A549 (cell line): ENCODE results near the gene PBXIP1. TPM values are rescaled to one million over a fixed set of nuclear protein-coding genes. Genes with fewer than 3 reads are reported as not detected.
A peak's percentile ranks its signal among the peaks of the same experiment; 100 is the strongest.

Experiments
- ATAC-seq, 2 experiments: fragments of 200-7000 bp in 1 of 2; fragments of >200 bp in 1 of 2; cut with Nextera tagmentation in 1 of 2; cut with Tn5 transposase in 1 of 2; 3 replicates each; pipeline versions ENCODE4 v1.8.0 to v1.9.1; 2018 to 2020; ENCODE audit warnings: mild to moderate bottlenecking in 1 of 2, moderate library complexity in 1 of 2
- CTCF ChIA-PET: fragments of 300-600 bp; sonication (Branson Sonifier 250); formaldehyde crosslinking; extraction: SDS; loops from one replicate; lab custom pipeline; 2021; ENCODE audit warnings: antibody characterized with exemption, inconsistent platforms; lab: Yijun Ruan, JAX
- POLR2A ChIA-PET: fragments of 350-600 bp; formaldehyde crosslinking; extraction: SDS; loops from one replicate; lab custom pipeline; 2021; ENCODE audit warnings: antibody characterized with exemption, inconsistent platforms; lab: Yijun Ruan, JAX
- DNase-seq, 2 experiments: peaks; one replicate each; pipeline versions ENCODE4 v3.0.0 to v3.0.0-alpha.2; 2011 to 2016; ENCODE audit warnings: low read depth in 1 of 2, low spot score in 1 of 2
- FAIRE-seq: peaks from 2 replicates; lab custom pipeline; 2011; peaks lifted over from hg19 to GRCh38; lab: Jason Lieb, UNC
- H3K27ac ChIP-seq, 2 experiments: fragments of >200 bp; sonication (Bioruptor Twin); formaldehyde crosslinking; 3 replicates each; pipeline ENCODE4 v1.5.1; 2016 to 2017
- H3K4me1 ChIP-seq: fragments of >200 bp; sonication (Bioruptor Twin); formaldehyde crosslinking; 3 replicates; pipeline ENCODE4 v1.6.1; 2016
- H3K4me2 ChIP-seq: fragments of >200 bp; sonication (Bioruptor Twin); formaldehyde crosslinking; 3 replicates; pipeline ENCODE4 v1.6.1; 2016
- H3K4me3 ChIP-seq: fragments of >200 bp; sonication (Bioruptor Twin); formaldehyde crosslinking; 3 replicates; pipeline ENCODE4 v1.5.1; 2016
- H3K9me3 ChIP-seq: fragments of >200 bp; sonication (Bioruptor Twin); formaldehyde crosslinking; 3 replicates; pipeline ENCODE4 v1.6.1; 2016
- BHLHE40 ChIP-seq: IDR thresholded peaks from 2 replicates; pipeline ENCODE4 v1.6.1; 2012; ENCODE audit warnings: low read depth, low read length, inconsistent platforms
- CHD2 ChIP-seq: fragments of 150-350 bp; IDR thresholded peaks from 2 replicates; pipeline ENCODE4 v1.6.1; 2014; ENCODE audit warnings: low read length; ENCODE audit not compliant: partially characterized antibody
- E2F6 ChIP-seq: IDR thresholded peaks from 2 replicates; pipeline ENCODE4 v1.6.1; 2012; ENCODE audit warnings: low read depth, borderline replicate concordance
- EHMT2 ChIP-seq: fragments of 200-600 bp; sonication (generic); IDR thresholded peaks from 2 replicates; pipeline ENCODE4 v1.6.1; 2016; ENCODE audit warnings: antibody characterized with exemption, low read depth, mild to moderate bottlenecking, moderate library complexity
- EP300 ChIP-seq, 2 experiments: fragments of >200 bp; sonication (Bioruptor Twin); formaldehyde crosslinking; IDR thresholded peaks; 2 replicates in 1 of 2; 3 replicates in 1 of 2; pipeline ENCODE4 v1.6.1; 2016 to 2017
- ESRRA ChIP-seq: fragments of 150-350 bp; IDR thresholded peaks from 2 replicates; pipeline ENCODE4 v1.6.1; 2014; ENCODE audit warnings: mild to moderate bottlenecking, low read length, borderline replicate concordance
- FOSL2 ChIP-seq, 2 experiments: fragments of 450-650 bp in 1 of 2; fragments of >200 bp in 1 of 2; sonication (Bioruptor Twin) in 1 of 2; formaldehyde crosslinking; IDR thresholded peaks; 2 replicates each; pipeline versions ENCODE4 v1.5.0 to v1.6.1; 2016 to 2020; ENCODE audit warnings: mild to moderate bottlenecking in 1 of 2, moderate library complexity in 1 of 2
- FOXS1 ChIP-seq: fragments of 250-450 bp; sonication (Bioruptor Pico); IDR thresholded peaks from 2 replicates; pipeline ENCODE4 v1.5.0; 2020; ENCODE audit warnings: mild to moderate bottlenecking, moderate library complexity
- GATA3 ChIP-seq: IDR thresholded peaks from 2 replicates; pipeline ENCODE4 v1.6.1; 2012; ENCODE audit warnings: borderline replicate concordance
- HDAC2 ChIP-seq: fragments of 200-600 bp; sonication (generic); IDR thresholded peaks from 2 replicates; pipeline ENCODE4 v1.6.1; 2016
- HOXB13 ChIP-seq: fragments of 250-450 bp; sonication (Bioruptor Pico); IDR thresholded peaks from 2 replicates; pipeline ENCODE4 v1.5.0; 2020; ENCODE audit warnings: low read depth, mild to moderate bottlenecking, moderate library complexity
- HOXB5 ChIP-seq: fragments of 250-450 bp; sonication (Bioruptor Pico); IDR thresholded peaks from 2 replicates; pipeline ENCODE4 v1.5.0; 2020; ENCODE audit warnings: mild to moderate bottlenecking, moderate library complexity
- KDM1A ChIP-seq: fragments of 200-600 bp; sonication (generic); IDR thresholded peaks from 2 replicates; pipeline ENCODE4 v1.6.1; 2016; ENCODE audit warnings: low read depth, mild to moderate bottlenecking
- KDM5A ChIP-seq: fragments of 200-600 bp; sonication (generic); IDR thresholded peaks from 2 replicates; pipeline ENCODE4 v1.6.1; 2016; ENCODE audit warnings: antibody characterized with exemption, mild to moderate bottlenecking
- NFE2L2 ChIP-seq: fragments of 150-350 bp; conservative IDR thresholded peaks from 2 replicates; pipeline ENCODE4 v1.6.1; 2014; ENCODE audit warnings: low read length
- NR3C1 ChIP-seq: fragments of >200 bp; sonication (Bioruptor Twin); formaldehyde crosslinking; IDR thresholded peaks from 3 replicates; pipeline ENCODE4 v1.6.1; 2017
- PHF8 ChIP-seq: fragments of 200-600 bp; sonication (generic); IDR thresholded peaks from 2 replicates; pipeline ENCODE4 v1.6.1; 2016; ENCODE audit warnings: low read depth, mild to moderate bottlenecking, antibody characterized with exemption, moderate library complexity, borderline replicate concordance
- POLR2A ChIP-seq: IDR thresholded peaks from 2 replicates; pipeline ENCODE4 v1.6.1; 2012; ENCODE audit warnings: mild to moderate bottlenecking, low read length
- RFX5 ChIP-seq: fragments of 450-650 bp; IDR thresholded peaks from 2 replicates; pipeline ENCODE4 v1.7.1; 2014; ENCODE audit warnings: antibody characterized with exemption, mild to moderate bottlenecking, moderate library complexity
- RNF2 ChIP-seq: fragments of 200-600 bp; sonication (generic); IDR thresholded peaks from 2 replicates; pipeline ENCODE4 v1.6.1; 2016; ENCODE audit warnings: low read depth, mild to moderate bottlenecking, antibody characterized with exemption, moderate library complexity, borderline replicate concordance
- SMC3 ChIP-seq: fragments of >200 bp; sonication (Bioruptor Twin); formaldehyde crosslinking; IDR thresholded peaks from 3 replicates; pipeline ENCODE4 v1.6.1; 2018; ENCODE audit warnings: inconsistent platforms
- SREBF2 ChIP-seq: fragments of 450-650 bp; IDR thresholded peaks from 2 replicates; pipeline ENCODE4 v1.6.1; 2014; ENCODE audit warnings: mild to moderate bottlenecking, moderate library complexity
- TP53 ChIP-seq: fragments of 250-450 bp; sonication (Bioruptor Pico); IDR thresholded peaks from 2 replicates; pipeline ENCODE4 v1.5.0; 2021; ENCODE audit warnings: mild to moderate bottlenecking, moderate library complexity
- ZFP36 ChIP-seq: fragments of 450-650 bp; IDR thresholded peaks from 2 replicates; pipeline ENCODE4 v1.6.1; 2014; ENCODE audit warnings: borderline replicate concordance; ENCODE audit not compliant: partially characterized antibody
- ZSCAN20 ChIP-seq: fragments of 250-450 bp; sonication (Bioruptor Pico); IDR thresholded peaks from 2 replicates; pipeline ENCODE4 v1.8.0; 2022; ENCODE audit warnings: mild to moderate bottlenecking, moderate library complexity
- WGBS: methylation state at CpG from one replicate; pipeline ENCODE4 v1.1.6; 2017; ENCODE audit errors: missing lambda C conversion rate; 5-methylcytosine and 5-hydroxymethylcytosine counted together
- polyA plus RNA-seq, 4 experiments: library from polyadenylated mRNA; depleted of rRNA in 3 of 4; stranded (reverse); fragments of >200 nt; fragmentation: RNase III in 1 of 4; extraction: RNeasy Plus Mini Kit Qiagen cat#74134 plus additional on column Dnase treatment in 1 of 4; gene quantifications; 2 replicates in 3 of 4; 3 replicates in 1 of 4; pipeline ENCODE4 v1.2.3, GENCODE V29; 2011 to 2017
- TF ChIP-seq, protein P1 (sequence below): fragments of 450-650 bp; IDR thresholded peaks from 2 replicates; pipeline ENCODE4 v1.6.1; 2014; ENCODE audit warnings: antibody characterized with exemption
- TF ChIP-seq, protein P2 (sequence below): fragments of >200 bp; sonication (Bioruptor Twin); formaldehyde crosslinking; IDR thresholded peaks from 3 replicates; pipeline ENCODE4 v1.6.1; 2016
- TF ChIP-seq, protein P3 (sequence below): fragments of 200-600 bp; sonication (generic); IDR thresholded peaks from 2 replicates; pipeline ENCODE4 v1.6.1; 2016; ENCODE audit warnings: antibody characterized with exemption, mild to moderate bottlenecking, moderate library complexity

The PBXIP1 gene
- polyA plus RNA-seq, 2 of the 4 experiments (the other 2 are of a cell fraction), result 15.0 to 20.8 TPM

DNA sequence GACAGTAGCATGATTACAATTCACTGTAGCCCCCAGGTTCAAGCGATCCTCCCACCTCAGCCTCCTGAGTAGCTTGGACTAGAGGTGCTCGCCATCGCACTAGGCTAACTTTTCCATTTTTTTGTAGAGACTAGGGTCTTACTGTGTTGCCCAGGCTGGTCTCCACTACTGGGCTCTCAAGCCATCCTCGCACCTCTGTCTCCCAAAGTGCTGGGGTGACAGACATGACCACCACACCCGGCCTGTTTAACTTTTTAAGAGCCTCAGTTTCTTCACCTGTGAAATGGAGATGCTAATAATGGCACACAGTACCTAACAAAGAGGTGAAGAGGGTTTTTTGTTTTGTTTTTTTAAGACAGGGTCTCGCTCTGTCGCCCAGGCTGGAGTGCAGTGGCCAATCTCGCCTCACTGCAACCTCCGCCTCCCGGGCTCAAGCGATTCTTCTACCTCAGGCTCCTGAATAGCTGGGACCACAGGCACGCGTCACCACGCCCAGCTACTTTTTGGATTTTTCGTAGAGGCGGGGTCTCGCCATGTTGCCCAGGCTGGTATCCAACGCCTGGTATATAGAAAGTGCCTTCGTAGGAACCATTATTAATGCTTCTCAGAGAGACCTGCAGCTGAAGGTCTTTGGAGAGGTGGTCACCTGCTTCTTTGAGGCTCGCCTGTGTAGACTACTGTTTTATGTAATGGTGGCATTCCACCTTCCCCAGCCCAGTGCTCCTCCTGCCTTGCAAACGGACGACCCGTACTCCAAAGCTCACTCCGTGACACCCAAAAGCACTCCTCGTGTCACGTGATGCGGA is 19.9 kb downstream of the PBXIP1 start:
- no peaks in the 10 kb centered on the region for H3K9me3 ChIP-seq
- H3K4me1 ChIP-seq, result peaks cover 25% of the 10 kb centered on the region
- H3K4me3 ChIP-seq, result peak overlapping the region; percentile 61
- TF ChIP-seq KDM5A, result no peak
- TF ChIP-seq, protein P1, sequence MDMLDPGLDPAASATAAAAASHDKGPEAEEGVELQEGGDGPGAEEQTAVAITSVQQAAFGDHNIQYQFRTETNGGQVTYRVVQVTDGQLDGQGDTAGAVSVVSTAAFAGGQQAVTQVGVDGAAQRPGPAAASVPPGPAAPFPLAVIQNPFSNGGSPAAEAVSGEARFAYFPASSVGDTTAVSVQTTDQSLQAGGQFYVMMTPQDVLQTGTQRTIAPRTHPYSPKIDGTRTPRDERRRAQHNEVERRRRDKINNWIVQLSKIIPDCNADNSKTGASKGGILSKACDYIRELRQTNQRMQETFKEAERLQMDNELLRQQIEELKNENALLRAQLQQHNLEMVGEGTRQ, result peak; percentile 95
- TF ChIP-seq RNF2, result no peak
- no peak for TF ChIP-seq POLR2A
- no peak for TF ChIP-seq RFX5
- TF ChIP-seq ZSCAN20 (CRISPR knock-in tag), result peak; percentile 37; the same call in 1 of the 2 replicates
- TF ChIP-seq NR3C1, result no peak
- no peak for TF ChIP-seq HDAC2
- no peak for TF ChIP-seq ESRRA
- TF ChIP-seq GATA3, result no peak
- no peak for TF ChIP-seq E2F6
- 0 out of 2 replicates have a peak, but pooled peaks have one; percentile 87 for TF ChIP-seq HOXB13 (CRISPR knock-in tag)
- TF ChIP-seq TP53 (CRISPR knock-in tag), result peak; percentile 69; the same call in 1 of the 2 replicates
- TF ChIP-seq EHMT2, result no peak
- no peak for TF ChIP-seq ZFP36
- TF ChIP-seq, protein P2, sequence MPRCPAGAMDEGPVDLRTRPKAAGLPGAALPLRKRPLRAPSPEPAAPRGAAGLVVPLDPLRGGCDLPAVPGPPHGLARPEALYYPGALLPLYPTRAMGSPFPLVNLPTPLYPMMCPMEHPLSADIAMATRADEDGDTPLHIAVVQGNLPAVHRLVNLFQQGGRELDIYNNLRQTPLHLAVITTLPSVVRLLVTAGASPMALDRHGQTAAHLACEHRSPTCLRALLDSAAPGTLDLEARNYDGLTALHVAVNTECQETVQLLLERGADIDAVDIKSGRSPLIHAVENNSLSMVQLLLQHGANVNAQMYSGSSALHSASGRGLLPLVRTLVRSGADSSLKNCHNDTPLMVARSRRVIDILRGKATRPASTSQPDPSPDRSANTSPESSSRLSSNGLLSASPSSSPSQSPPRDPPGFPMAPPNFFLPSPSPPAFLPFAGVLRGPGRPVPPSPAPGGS, result no peak
- TF ChIP-seq SMC3, result no peak
- no peak for TF ChIP-seq FOXS1 (CRISPR knock-in tag)
- no peak for TF ChIP-seq PHF8
- TF ChIP-seq FOSL2 (IDR thresholded peaks at IDR 0.05), result no peak
- TF ChIP-seq FOSL2 (CRISPR knock-in tag; IDR thresholded peaks at IDR 0.05), result no peak
- TF ChIP-seq SREBF2, result no peak
- peak; percentile 81; the same call in 1 of the 2 replicates for TF ChIP-seq HOXB5
- TF ChIP-seq, all 56 proteins: peak for 5
- POLR2A ChIA-PET, result interaction anchor here (0.6 to 1.5 kb wide), 11 partner anchors 8 to 457 kb away, joined by 3 to 7 read pairs (median 3); partner anchors contain the start of genes PBXIP1 and SHC1
- WGBS, result 47% methylated on average over 27 of the region's 27 CpGs
- ATAC-seq, result no peak
- FAIRE-seq, result no peak
- peak overlapping the region; percentile 97 to 98 for H3K27ac ChIP-seq
- no peak for DNase-seq
- CTCF ChIA-PET, result interaction anchor here (0.8 to 4.3 kb wide), 22 partner anchors 8 to 457 kb away, joined by 3 to 20 read pairs (median 4); partner anchors contain the start of genes PBXIP1 and PYGO2
- peak overlapping the region; percentile 92 for H3K4me2 ChIP-seq

GRCh38 chr1:154934358-154934948 is 21.4 kb downstream of the PBXIP1 start:
- ChIA-PET POLR2A (no interaction called here), CTCF (interaction anchor here (0.6 to 2.7 kb wide), 5 partner anchors 9 to 375 kb away, joined by 3 to 13 read pairs (median 5); no protein-coding TSS in a partner anchor)
- no peak overlapping the region for H3K4me3 ChIP-seq
- TF ChIP-seq SREBF2 (no peak), KDM1A (no peak), CHD2 (no peak), NFE2L2 (no peak), EP300 (IDR thresholded peaks at IDR 0.05) (no peak), NR3C1 (no peak), EHMT2 (no peak), BHLHE40 (no peak), ZFP36 (no peak), HDAC2 (no peak), RFX5 (no peak)
- TF ChIP-seq, protein P3, sequence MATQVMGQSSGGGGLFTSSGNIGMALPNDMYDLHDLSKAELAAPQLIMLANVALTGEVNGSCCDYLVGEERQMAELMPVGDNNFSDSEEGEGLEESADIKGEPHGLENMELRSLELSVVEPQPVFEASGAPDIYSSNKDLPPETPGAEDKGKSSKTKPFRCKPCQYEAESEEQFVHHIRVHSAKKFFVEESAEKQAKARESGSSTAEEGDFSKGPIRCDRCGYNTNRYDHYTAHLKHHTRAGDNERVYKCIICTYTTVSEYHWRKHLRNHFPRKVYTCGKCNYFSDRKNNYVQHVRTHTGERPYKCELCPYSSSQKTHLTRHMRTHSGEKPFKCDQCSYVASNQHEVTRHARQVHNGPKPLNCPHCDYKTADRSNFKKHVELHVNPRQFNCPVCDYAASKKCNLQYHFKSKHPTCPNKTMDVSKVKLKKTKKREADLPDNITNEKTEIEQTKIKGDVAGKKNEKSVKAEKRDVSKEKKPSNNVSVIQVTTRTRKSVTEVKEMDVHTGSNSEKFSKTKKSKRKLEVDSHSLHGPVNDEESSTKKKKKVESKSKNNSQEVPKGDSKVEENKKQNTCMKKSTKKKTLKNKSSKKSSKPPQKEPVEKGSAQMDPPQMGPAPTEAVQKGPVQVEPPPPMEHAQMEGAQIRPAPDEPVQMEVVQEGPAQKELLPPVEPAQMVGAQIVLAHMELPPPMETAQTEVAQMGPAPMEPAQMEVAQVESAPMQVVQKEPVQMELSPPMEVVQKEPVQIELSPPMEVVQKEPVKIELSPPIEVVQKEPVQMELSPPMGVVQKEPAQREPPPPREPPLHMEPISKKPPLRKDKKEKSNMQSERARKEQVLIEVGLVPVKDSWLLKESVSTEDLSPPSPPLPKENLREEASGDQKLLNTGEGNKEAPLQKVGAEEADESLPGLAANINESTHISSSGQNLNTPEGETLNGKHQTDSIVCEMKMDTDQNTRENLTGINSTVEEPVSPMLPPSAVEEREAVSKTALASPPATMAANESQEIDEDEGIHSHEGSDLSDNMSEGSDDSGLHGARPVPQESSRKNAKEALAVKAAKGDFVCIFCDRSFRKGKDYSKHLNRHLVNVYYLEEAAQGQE, result no peak
- TF ChIP-seq, protein P1, result no peak
- H3K4me2 ChIP-seq, result no peak overlapping the region
- WGBS, result 95% methylated on average over 5 of the region's 5 CpGs
- DNase-seq, result no peak
- H3K27ac ChIP-seq, result no peak overlapping the region
- peaks cover 25% of the 10 kb centered on the region for H3K4me1 ChIP-seq
- no peak for ATAC-seq
- no peaks in the 10 kb centered on the region for H3K9me3 ChIP-seq
- FAIRE-seq, result no peak
